Muscle of arm (tissue), 12 donors: ENCODE data around the gene NIT2. TPM values are rescaled to one million over a fixed set of nuclear protein-coding genes. Genes with fewer than 3 reads are reported as not detected.
A peak's percentile ranks its signal among the peaks of the same experiment; 100 is the strongest.
"Not testable (repeated sequence)": the region's sequence is repeated elsewhere in the genome, so short reads cannot be mapped to it uniquely, and the experiment has no call there.

Source experiments
- DNase-seq: peaks from one replicate; pipeline ENCODE4 v3.0.0-alpha.2; 2013
- polyA plus RNA-seq, 12 donors: library from polyadenylated mRNA; unstranded; fragments of 120-200 nt; gene quantifications; one replicate each; pipeline ENCODE4 v1.2.1, GENCODE V29; 2013; ENCODE audit not compliant: insufficient read length in 12 of 12

Gene NIT2
- polyA plus RNA-seq, 12 donors = 22.0 to 44.4 (median 29.3) TPM; not detected in 1

GRCh38 chr3:100333970-100334487, 528 bp upstream of the NIT2 start:
- DNase-seq = no peak

DNA sequence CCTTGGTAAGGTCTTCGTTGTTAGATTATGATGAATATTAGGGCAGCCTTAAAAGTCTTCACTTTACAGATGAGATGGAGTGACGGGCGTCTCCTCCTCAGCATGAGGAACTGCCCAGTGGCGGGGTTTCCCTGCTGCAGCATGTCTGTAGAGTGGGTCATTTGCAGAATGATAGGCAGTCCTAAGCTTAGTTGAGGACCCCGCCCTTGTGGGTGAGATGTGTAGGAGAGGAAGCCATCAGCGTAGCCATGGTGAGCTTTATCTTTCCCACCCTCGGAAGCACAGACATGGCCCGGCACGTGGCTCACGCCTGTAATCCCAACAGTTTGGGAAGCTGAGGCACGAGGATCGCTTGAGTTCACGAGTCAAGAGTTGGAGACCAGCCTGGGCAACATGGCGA, 877 bp downstream of the NIT2 start:
- peak; percentile 10 for DNase-seq

DNA sequence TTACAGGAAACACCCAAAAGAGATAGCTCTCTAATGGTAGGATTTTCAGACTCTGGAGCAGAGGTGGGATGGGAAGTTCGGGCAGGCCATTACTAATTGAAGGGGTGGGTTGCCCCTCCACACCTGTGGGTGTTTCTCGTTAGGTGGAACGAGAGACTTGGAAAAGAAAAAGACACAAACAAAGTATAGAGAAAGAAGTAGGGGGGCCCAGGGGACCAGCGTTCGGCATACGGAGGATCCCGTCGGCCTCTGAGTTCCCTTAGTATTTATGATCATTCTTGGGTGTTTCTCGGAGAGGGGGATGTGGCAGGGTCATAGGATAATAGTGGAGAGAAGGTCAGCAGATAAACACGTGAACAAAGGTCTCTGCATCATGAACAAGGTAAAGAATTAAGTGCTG, 1.7 kb downstream of the NIT2 start:
- DNase-seq = not testable (repeated sequence)

DNA sequence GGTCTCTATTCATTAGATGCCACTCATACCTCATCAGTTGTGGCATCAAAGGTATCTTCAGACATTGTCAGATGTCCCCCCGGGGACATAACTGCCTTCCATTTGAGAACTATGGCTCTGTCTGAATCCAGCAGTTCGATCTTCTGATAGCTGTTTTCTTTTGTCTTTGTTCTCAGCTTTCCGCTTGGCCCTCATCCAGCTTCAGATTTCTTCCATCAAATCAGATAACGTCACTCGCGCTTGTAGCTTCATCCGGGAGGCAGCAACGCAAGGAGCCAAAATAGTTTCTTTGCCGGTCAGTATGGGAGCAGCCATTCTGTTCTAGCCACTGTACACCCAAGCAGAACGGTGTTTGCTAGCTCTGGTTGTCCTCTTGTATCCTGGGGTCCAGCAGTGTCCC, 4.4 kb downstream of the NIT2 start:
- no peak for DNase-seq

DNA sequence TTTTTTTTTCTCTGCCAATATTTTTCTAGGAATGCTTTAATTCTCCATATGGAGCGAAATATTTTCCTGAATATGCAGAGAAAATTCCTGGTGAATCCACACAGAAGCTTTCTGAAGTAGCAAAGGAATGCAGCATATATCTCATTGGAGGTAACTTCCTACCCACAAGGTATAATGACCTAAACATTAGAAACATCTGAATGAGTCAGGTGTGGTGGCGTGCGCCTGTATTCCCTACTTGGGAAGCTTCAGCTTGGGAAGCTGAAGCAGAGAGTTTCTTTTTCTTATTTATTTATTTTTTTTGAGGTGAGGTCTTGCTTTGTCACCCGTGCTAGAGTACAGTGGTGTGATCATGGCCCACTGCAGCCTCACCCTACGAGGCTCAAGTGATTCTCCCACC, 5.2 kb downstream of the NIT2 start:
- no peak for DNase-seq

- DNase-seq = no peak
Observed at GRCh38 chr3:100340527-100340926, 6.0 kb downstream of the NIT2 start.

GRCh38 chr3:100348727-100349126, 14.2 kb downstream of the NIT2 start:
- no peak for DNase-seq

- DNase-seq = not testable (repeated sequence)
Observed at GRCh38 chr3:100351770-100352169, 17.2 kb downstream of the NIT2 start.

DNA sequence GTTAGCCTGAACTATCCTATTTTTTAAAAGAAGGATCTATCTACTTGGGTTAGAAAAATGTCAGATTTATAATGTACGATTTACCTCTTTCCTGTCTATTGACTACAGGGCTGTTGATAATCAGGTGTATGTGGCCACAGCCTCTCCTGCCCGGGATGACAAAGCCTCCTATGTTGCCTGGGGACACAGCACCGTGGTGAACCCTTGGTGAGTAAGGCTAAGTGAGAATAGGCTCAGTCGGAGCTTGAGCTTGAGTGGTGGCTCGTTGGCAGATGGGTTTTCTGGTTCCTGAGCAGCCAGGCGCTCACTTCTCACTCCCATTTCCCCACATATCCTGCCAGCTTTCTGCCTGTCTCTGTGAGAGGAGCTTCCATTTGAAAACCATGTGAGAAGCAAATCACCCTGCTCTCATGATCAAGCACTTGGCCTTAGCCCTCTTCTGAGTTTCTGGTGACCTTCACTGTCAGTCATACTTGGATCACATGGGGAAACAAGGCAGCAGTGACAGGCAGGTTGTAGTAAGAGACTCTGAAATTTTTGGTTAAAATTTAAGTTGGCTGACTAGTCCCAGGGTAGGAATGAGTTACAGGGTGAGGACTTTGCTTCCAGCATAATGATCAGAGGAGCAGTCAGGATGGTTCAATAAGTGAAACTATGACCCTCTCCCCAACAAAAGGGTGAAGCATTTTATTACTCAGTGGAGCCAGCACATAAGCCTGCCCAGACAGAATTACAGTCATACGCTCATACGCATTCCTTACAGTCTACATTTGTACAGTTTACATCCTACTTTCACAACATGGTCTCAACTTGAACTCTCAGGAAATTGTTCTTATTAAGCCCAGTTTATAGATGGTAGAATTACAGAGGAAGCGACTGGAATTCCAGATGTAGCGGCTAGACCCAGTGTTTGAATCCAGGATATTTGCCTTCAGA, 18.0 kb downstream of the NIT2 start:
- no peak for DNase-seq

- DNase-seq = no peak
Observed at GRCh38 chr3:100354850-100355249, 20.3 kb downstream of the NIT2 start.

DNA sequence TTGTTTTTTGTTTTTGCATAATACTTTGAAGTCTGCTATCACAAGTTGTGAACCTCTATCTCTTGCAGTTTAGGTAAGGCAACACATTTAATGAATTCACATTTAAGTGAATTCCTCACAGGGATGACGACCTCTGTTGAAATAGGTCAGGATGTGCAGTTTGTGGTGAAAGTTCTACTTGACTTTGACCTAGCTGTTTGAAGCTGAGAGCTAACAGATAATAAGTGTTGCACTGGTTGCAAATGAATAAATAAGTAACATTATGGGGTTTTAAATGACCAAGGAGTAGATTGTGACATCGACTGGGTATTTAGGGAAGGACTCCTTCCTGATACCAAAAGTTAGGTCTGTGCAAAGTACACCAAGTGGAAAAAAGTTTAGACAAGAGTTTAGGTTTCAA, 23.9 kb downstream of the NIT2 start:
- DNase-seq = no peak

DNA sequence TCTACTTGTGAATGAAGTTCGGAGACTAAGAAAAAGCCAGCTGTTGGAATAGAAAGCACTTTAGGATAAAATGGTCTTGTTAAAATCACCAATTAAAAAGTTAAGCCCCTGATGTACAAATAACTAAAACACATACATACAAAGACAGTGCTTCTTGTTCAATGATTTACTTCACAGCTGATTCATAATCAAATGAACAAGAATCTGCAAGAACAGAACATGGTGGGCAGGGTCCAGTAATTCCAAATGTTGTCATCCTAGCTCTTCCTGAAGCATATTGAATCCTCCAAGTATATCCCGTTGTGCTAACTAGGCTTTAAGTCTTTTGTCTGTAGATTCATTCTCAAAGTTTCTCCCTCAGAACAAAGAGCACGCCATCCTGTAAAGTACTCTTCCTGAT, 24.5 kb downstream of the NIT2 start:
- no peak for DNase-seq

DNA sequence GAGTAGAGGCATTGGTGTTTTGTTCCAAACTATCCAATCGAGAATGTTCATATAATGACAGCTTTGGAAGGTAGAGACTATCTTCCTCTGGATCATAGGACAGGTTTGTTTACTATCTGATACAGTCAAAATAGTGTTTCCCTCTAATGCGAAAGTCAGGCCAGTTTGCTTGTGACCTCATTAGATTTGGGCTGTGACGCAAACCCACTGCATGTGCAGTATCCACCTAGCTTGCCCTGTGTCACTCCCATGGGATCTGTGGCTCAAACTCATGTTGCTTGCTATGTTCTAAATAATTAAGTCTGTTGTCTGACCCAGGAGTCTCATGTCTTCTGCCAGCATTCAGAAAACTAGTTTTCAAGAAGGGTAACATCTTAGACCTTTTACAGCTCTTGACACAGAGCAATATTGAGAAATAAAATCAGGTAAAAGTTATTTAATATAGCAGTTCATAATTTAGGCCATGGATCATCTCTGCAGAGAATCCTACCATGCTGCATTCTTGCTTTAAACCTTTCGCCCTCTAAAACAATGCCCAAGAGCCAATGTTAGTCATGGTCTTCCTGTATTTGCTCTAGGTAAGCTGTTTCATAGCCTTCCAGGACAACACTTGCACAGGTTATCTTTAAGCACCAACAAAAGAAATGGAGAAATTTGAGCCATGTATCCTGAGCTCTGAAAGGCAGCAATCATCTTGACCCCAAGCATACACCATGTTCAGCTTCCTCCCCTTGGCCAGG, 26.4 kb downstream of the NIT2 start:
- no peak for DNase-seq

GRCh38 chr3:100361897-100362296, 27.3 kb downstream of the NIT2 start:
- no peak for DNase-seq

DNA sequence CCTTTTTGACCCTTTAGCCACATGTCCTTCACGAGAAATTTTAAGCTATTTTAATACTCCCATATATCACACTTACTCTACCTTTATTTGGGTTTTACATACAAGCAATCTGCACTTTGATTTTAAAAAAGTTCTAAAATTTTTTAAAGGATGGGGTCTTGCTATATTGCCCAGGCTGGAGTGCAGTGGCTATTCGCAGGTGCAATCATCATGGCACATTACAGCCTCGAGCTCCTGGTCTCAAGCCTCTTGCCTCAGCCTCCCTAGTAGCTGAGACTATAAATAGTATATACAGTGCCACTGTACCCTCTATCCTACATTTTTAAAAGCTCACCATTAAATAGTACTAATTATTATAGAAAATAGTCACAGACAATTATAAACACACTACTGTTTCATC, 29.9 kb downstream of the NIT2 start:
- DNase-seq = no peak

DNA sequence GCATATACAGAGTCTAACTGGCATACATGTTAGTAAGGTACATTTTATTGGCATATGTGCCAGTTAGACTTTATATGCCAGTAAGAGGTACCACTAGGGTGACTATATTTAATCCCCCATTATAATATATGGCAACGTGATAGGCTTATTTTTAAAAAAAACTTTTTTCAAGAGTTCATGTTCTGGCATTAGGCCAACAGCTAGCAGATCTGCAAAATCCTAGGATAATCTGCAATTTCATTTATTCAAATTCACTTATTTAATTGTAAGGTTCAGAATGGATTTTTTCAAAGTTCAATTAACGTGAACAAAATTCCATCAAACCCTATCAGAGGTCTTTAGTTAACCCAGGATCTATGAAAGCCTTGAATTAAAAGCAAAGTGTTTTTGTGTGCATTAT, 31.9 kb downstream of the NIT2 start:
- no peak for DNase-seq

GRCh38 chr3:100368441-100368840, 33.9 kb downstream of the NIT2 start:
- DNase-seq = no peak

- DNase-seq = no peak
Observed at GRCh38 chr3:100370756-100371155, 36.2 kb downstream of the NIT2 start.

DNA sequence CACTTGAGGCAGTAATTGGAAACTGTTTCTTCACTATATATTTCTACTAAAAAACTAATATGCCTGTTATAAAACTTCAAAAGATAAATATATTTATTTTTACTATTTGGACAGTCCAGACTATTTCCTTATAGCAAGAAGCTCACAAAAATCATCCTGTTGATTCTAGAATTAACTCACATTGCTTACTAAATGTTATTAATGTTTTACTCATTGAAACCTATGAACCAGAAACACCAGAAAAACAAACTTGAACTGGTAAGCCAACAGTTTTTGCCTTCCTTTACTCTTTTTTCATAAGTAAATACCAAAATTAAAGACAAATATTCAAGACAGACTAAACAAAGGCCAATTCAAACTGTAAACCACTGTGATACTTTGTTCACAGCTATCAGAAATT, 40.0 kb downstream of the NIT2 start:
- no peak for DNase-seq

- no peak for DNase-seq
Observed at GRCh38 chr3:100376301-100376700, 41.7 kb downstream of the NIT2 start.

GRCh38 chr3:100384733-100385525, 50.4 kb downstream of the NIT2 start:
- no peak for DNase-seq
